IPS-20b (cell line): ENCODE data around the gene RBBP8.
"Not testable (repeated sequence)": the region's sequence is repeated elsewhere in the genome, so short reads cannot be mapped to it uniquely, and the experiment has no call there.

Source experiments
- H3K27ac ChIP-seq: one replicate; pipeline ENCODE4 v1.5.1; 2013; ENCODE audit warnings: low read length
- H3K27me3 ChIP-seq: 2 replicates; pipeline ENCODE4 v1.6.1; 2013; ENCODE audit warnings: mild to moderate bottlenecking, low read length, inconsistent platforms; ENCODE audit not compliant: insufficient read depth
- H3K36me3 ChIP-seq: 2 replicates; pipeline ENCODE4 v1.6.1; 2013; ENCODE audit warnings: low read depth, mild to moderate bottlenecking, inconsistent platforms, low read length, moderate library complexity; ENCODE audit not compliant: insufficient read depth
- H3K4me1 ChIP-seq: 2 replicates; pipeline ENCODE4 v1.6.1; 2013; ENCODE audit warnings: mild to moderate bottlenecking, control low read depth, inconsistent platforms, low read length, moderate library complexity; ENCODE audit not compliant: insufficient read depth
- H3K4me3 ChIP-seq: 2 replicates; pipeline ENCODE4 v1.5.1; 2013; ENCODE audit warnings: mild to moderate bottlenecking, low read length, inconsistent platforms
- H3K9ac ChIP-seq: 2 replicates; pipeline ENCODE4 v1.6.1; 2013; ENCODE audit warnings: low read depth, mild to moderate bottlenecking, inconsistent platforms, low read length, moderate library complexity
- H3K9me3 ChIP-seq: 2 replicates; pipeline ENCODE4 v1.6.1; 2013; ENCODE audit warnings: mild to moderate bottlenecking, low read depth, low read length, inconsistent platforms; ENCODE audit not compliant: insufficient read depth

RBBP8 gene

GRCh38 chr18:22943847-22944246 is 10.7 kb downstream of the RBBP8 start:
- no peaks in the 10 kb centered on the region for H3K4me1 ChIP-seq
- peaks cover 61% of the 10 kb centered on the region for H3K36me3 ChIP-seq
- no peaks in the 10 kb centered on the region for H3K27me3 ChIP-seq

DNA sequence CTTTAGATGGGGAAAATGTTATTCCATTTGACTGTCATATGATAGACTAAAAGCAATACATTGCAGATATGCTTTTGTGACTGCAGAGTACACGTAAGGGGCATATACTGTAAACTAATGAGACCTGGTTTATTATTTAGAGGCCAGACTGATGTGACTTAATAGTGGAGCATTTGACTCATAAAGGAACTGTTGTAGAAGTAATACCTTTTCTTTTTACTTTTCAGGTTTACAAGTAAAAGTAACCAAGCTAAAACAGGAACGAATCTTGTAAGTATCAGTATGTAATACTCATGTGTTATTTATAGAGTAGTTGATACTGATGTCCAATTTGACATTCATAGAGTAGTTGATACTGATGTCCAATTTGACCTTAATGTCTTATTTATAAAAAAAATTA is 13.1 kb downstream of the RBBP8 start:
- H3K36me3 ChIP-seq = peaks cover 63% of the 10 kb centered on the region
- no peak overlapping the region for H3K4me3 ChIP-seq

More at GRCh38 chr18:22943847-22944246, 10.7 kb downstream of the RBBP8 start:
- Histone ChIP-seq H3K9me3 (no peaks in the 10 kb centered on the region), H3K27ac (no peak overlapping the region), H3K9ac (no peak overlapping the region), H3K4me3 (no peak overlapping the region)

DNA sequence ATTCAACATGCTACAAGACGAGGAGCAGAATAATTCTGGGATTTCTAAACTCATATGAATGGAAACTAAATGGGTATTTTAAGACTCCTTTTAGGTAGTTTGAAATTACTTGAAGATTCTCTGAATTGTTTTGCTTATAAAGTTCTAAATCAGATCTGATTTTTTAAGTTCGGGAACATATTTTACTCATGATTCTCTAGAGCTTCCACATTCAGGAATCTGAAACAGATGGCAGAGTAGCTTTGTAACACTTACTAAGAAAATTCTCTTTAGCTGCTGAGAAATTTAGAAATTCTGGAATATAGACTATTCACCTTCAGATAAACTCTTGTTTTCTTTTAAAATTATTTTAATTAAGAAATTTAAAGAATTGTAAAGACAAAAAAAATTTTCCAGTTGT is 13.7 kb downstream of the RBBP8 start:
- no peak overlapping the region for H3K4me3 ChIP-seq
- no peak overlapping the region for H3K9ac ChIP-seq
- H3K27me3 ChIP-seq = no peaks in the 10 kb centered on the region
- H3K27ac ChIP-seq = no peak overlapping the region
- H3K9me3 ChIP-seq = no peaks in the 10 kb centered on the region
- peaks cover 64% of the 10 kb centered on the region for H3K36me3 ChIP-seq
- H3K4me1 ChIP-seq = peaks cover 6% of the 10 kb centered on the region

More for the DNA sequence above, 13.1 kb downstream of the RBBP8 start:
- Histone ChIP-seq H3K9me3 (no peaks in the 10 kb centered on the region), H3K4me1 (peaks cover under 1% of the 10 kb centered on the region; the same call in 1 of the 2 replicates), H3K9ac (no peak overlapping the region), H3K27ac (no peak overlapping the region), H3K27me3 (no peaks in the 10 kb centered on the region)

GRCh38 chr18:22951823-22952222 is 18.7 kb downstream of the RBBP8 start:
- H3K9ac ChIP-seq = no peak overlapping the region

GRCh38 chr18:22952525-22952924 is 19.4 kb downstream of the RBBP8 start:
- H3K36me3 ChIP-seq = peaks cover 81% of the 10 kb centered on the region

More at GRCh38 chr18:22951823-22952222, 18.7 kb downstream of the RBBP8 start:
- H3K27ac ChIP-seq = no peak overlapping the region
- H3K36me3 ChIP-seq = peaks cover 80% of the 10 kb centered on the region
- H3K4me3 ChIP-seq = peak overlapping the region; percentile 16; the same call in 1 of the 2 replicates
- peaks cover 10% of the 10 kb centered on the region for H3K4me1 ChIP-seq
- H3K27me3 ChIP-seq = no peaks in the 10 kb centered on the region
- H3K9me3 ChIP-seq = no peaks in the 10 kb centered on the region

GRCh38 chr18:22953982-22954381 is 20.9 kb downstream of the RBBP8 start:
- H3K27ac ChIP-seq = not testable (repeated sequence)

More at GRCh38 chr18:22952525-22952924, 19.4 kb downstream of the RBBP8 start:
- Histone ChIP-seq H3K4me3 (no peak overlapping the region), H3K9ac (no peak overlapping the region), H3K9me3 (no peaks in the 10 kb centered on the region), H3K4me1 (peaks cover 10% of the 10 kb centered on the region), H3K27me3 (no peaks in the 10 kb centered on the region), H3K27ac (no peak overlapping the region)

GRCh38 chr18:22956226-22956625 is 23.1 kb downstream of the RBBP8 start:
- peaks cover 10% of the 10 kb centered on the region for H3K4me1 ChIP-seq
- H3K9me3 ChIP-seq = no peaks in the 10 kb centered on the region
- no peak overlapping the region for H3K27ac ChIP-seq
- H3K27me3 ChIP-seq = no peaks in the 10 kb centered on the region
- no peak overlapping the region for H3K4me3 ChIP-seq
- peaks cover 74% of the 10 kb centered on the region for H3K36me3 ChIP-seq
- no peak overlapping the region for H3K9ac ChIP-seq

More at GRCh38 chr18:22953982-22954381, 20.9 kb downstream of the RBBP8 start:
- not testable (repeated sequence) for H3K4me1 ChIP-seq, H3K27me3 ChIP-seq, H3K9ac ChIP-seq, H3K4me3 ChIP-seq, H3K9me3 ChIP-seq
- H3K36me3 ChIP-seq = peaks cover 85% of the 10 kb centered on the region

DNA sequence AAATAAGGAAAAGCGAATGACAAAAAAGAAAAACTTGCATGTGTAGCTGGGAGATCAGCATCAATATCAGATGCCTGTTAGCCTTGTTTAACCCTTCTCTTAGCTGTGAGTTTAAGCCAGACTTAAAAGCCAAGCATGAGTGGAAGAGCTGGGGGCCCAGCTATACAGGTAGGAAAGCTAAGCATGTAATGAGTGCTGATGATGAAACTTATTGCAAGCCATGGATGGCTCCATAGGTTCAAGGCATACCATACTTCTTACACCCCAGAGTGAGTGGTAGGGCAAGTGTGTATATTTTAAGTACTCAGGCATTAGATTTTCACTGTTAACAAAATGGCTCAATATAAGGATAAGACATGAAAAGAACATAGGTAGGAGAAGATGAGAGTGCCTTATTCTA is 28.0 kb downstream of the RBBP8 start:
- Histone ChIP-seq H3K27ac (no peak overlapping the region), H3K36me3 (peaks cover 31% of the 10 kb centered on the region), H3K9me3 (no peaks in the 10 kb centered on the region), H3K27me3 (no peaks in the 10 kb centered on the region), H3K4me1 (no peaks in the 10 kb centered on the region; the same call in 1 of the 2 replicates), H3K9ac (no peak overlapping the region), H3K4me3 (no peak overlapping the region)

GRCh38 chr18:22962004-22962403 is 28.9 kb downstream of the RBBP8 start:
- no peak overlapping the region for H3K9ac ChIP-seq
- no peaks in the 10 kb centered on the region for H3K27me3 ChIP-seq
- no peaks in the 10 kb centered on the region for H3K9me3 ChIP-seq
- no peak overlapping the region for H3K4me3 ChIP-seq
- peaks cover 27% of the 10 kb centered on the region for H3K36me3 ChIP-seq
- no peak overlapping the region for H3K27ac ChIP-seq
- no peaks in the 10 kb centered on the region; the same call in 1 of the 2 replicates for H3K4me1 ChIP-seq

DNA sequence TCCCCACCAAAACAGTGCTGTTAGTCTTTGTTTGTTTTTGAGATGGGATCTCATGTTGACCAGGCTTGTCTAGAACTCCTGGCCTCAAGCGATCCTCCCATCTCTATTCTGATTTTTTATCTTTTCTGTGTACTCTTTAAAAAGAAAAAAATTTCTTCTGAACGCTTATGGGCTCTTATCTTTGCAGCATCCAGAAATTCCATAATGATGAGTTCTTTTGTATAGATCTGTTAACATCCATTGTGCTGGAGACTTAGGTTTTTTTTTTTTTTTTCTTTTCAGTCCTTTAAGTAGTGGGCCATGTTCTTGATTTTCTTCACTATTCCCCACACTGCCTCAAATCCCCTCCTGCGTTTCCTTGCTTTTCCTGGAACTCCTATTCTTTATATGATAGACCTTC is 31.0 kb downstream of the RBBP8 start:
- Histone ChIP-seq H3K36me3 (peaks cover 9% of the 10 kb centered on the region), H3K4me3 (no peak overlapping the region), H3K9ac (no peak overlapping the region), H3K27me3 (no peaks in the 10 kb centered on the region), H3K9me3 (no peaks in the 10 kb centered on the region), H3K4me1 (no peaks in the 10 kb centered on the region; the same call in 1 of the 2 replicates), H3K27ac (no peak overlapping the region)

- Histone ChIP-seq H3K9me3 (no peaks in the 10 kb centered on the region), H3K27me3 (no peaks in the 10 kb centered on the region), H3K4me3 (no peak overlapping the region), H3K4me1 (no peaks in the 10 kb centered on the region; the same call in 1 of the 2 replicates), H3K36me3 (peaks cover 6% of the 10 kb centered on the region; the same call in 1 of the 2 replicates), H3K9ac (no peak overlapping the region), H3K27ac (no peak overlapping the region)
These were observed 31.6 kb downstream of the RBBP8 start for GRCh38 chr18:22964722-22965121.

DNA sequence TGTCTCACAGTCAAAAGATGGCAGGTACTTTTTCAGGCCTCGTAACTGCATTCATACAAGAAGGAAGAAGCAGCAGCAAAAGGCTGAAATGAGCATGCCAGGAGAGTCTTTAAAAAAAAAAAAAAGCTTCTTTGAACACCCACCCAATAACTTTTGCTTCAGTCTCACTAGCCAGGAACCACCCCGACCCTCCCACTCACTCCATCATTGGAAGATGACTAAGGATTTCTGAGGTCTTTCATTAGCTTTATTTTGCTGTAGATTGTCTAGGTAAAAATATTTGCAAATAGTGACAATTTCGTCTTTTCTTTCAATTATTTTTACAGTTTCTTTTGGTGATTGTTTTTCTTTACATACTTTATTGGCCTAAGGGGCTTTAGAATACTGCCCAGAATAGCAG is 37.9 kb downstream of the RBBP8 start:
- H3K9me3 ChIP-seq = no peaks in the 10 kb centered on the region
- peaks cover 48% of the 10 kb centered on the region for H3K36me3 ChIP-seq
- H3K27ac ChIP-seq = no peak overlapping the region
- H3K4me1 ChIP-seq = no peaks in the 10 kb centered on the region
- H3K4me3 ChIP-seq = no peak overlapping the region
- H3K27me3 ChIP-seq = no peaks in the 10 kb centered on the region
- no peak overlapping the region for H3K9ac ChIP-seq
